Measurements from ENCODE around the gene STAG1. TPM values are rescaled to one million over a fixed set of nuclear protein-coding genes. Genes with fewer than 3 reads are reported as not detected.

The STAG1 gene
- polyA plus RNA-seq, 1 of the 3 experiments (the other 2 are of a cell fraction) = 5.5 TPM

GRCh38 chr3:136456196-136456595, 296.0 kb downstream of the STAG1 start (continued):
- no peak for TF ChIP-seq EP300 (IDR thresholded peaks at IDR 0.05; ENCODE audit: borderline replicate concordance in 1 of 2, low read depth in 1 of 2, low read length in 1 of 2)

GRCh38 chr3:136444581-136444980, 307.6 kb downstream of the STAG1 start:
- TF ChIP-seq EP300 (IDR thresholded peaks at IDR 0.05; ENCODE audit: borderline replicate concordance in 1 of 2, low read depth in 1 of 2, low read length in 1 of 2) (no peak), MAX (IDR thresholded peaks at IDR 0.05; ENCODE audit: low read depth) (no peak)
- Histone ChIP-seq H3K27ac (ENCODE audit: low read depth in 2 of 2, low read length in 1 of 2) (no peak overlapping the region), H3F3A (replicated peaks; ENCODE audit: insufficient read depth) (peaks cover 6% of the 10 kb centered on the region), H3K9me3 (no peaks in the 10 kb centered on the region), H3K4me2 (no peak overlapping the region), H4K20me1 (ENCODE audit: insufficient read depth) (no peaks in the 10 kb centered on the region), H3K4me1 (ENCODE audit: control insufficient read depth in 1 of 2, insufficient read depth in 2 of 2, low read depth in 1 of 2, low read length in 1 of 2) (no peaks in the 10 kb centered on the region), H3K36me3 (replicated peaks in 1 of 2; ENCODE audit: control insufficient read depth in 1 of 2, insufficient read depth in 2 of 2, low read length in 1 of 2) (peaks cover 0 to 21% of the 10 kb centered on the region in 2 experiments), H3K9ac (no peak overlapping the region), H2AFZ (ENCODE audit: low read depth) (no peak overlapping the region), H3K79me2 (ENCODE audit: insufficient read depth) (no peaks in the 10 kb centered on the region), H3K27me3 (ENCODE audit: insufficient read depth) (no peaks in the 10 kb centered on the region), H3K9me2 (no peaks in the 10 kb centered on the region), H3K4me3 (ENCODE audit: low read depth in 2 of 2, low read length in 1 of 2) (no peak overlapping the region)
- CTCF ChIA-PET = no interaction called here
- POLR2A ChIA-PET = no interaction called here
- no peak for DNase-seq
- 96% methylated on average over 3 of the region's 3 CpGs for WGBS (ENCODE audit: low lambda C conversion rate)

GRCh38 chr3:136437043-136437442, 315.1 kb downstream of the STAG1 start:
- H3K27me3 ChIP-seq (ENCODE audit: insufficient read depth) = no peaks in the 10 kb centered on the region
- 88% methylated on average over 2 of the region's 2 CpGs for WGBS (ENCODE audit: low lambda C conversion rate)
- H4K20me1 ChIP-seq (ENCODE audit: insufficient read depth) = no peaks in the 10 kb centered on the region
- TF ChIP-seq EP300 (IDR thresholded peaks at IDR 0.05; ENCODE audit: borderline replicate concordance in 1 of 2, low read depth in 1 of 2, low read length in 1 of 2) (no peak), TEAD4 (IDR thresholded peaks at IDR 0.05; ENCODE audit: borderline replicate concordance, insufficient read depth) (no peak), FOXJ3 (CRISPR knock-in tag; IDR thresholded peaks at IDR 0.05) (no peak), USF2 (IDR thresholded peaks at IDR 0.05; ENCODE audit: borderline replicate concordance, low read depth, low read length) (no peak), CHD2 (IDR thresholded peaks at IDR 0.05; ENCODE audit: low read length, partially characterized antibody) (no peak), MEF2A (IDR thresholded peaks at IDR 0.05; ENCODE audit: borderline replicate concordance, low read depth) (no peak), MXI1 (IDR thresholded peaks at IDR 0.05; ENCODE audit: low read depth, low read length) (no peak), SIN3A (IDR thresholded peaks at IDR 0.05; ENCODE audit: borderline replicate concordance, low read depth, low read length) (no peak), TCF12 (IDR thresholded peaks at IDR 0.05) (no peak), CTCF (IDR thresholded peaks at IDR 0.05) (no peak), RXRA (IDR thresholded peaks at IDR 0.05; ENCODE audit: borderline replicate concordance, low read depth) (no peak), SMC3 (IDR thresholded peaks at IDR 0.05; ENCODE audit: low read depth, low read length) (no peak), RFX5 (IDR thresholded peaks at IDR 0.05; ENCODE audit: low read length) (no peak), REST (IDR thresholded peaks at IDR 0.05; ENCODE audit: low read depth, low read length) (no peak), POLR2AphosphoS5 (IDR thresholded peaks at IDR 0.05; ENCODE audit: low read depth, low read length) (no peak), FOXM1 (IDR thresholded peaks at IDR 0.05; ENCODE audit: low read depth) (no peak)
- no peaks in the 10 kb centered on the region for H3K79me2 ChIP-seq (ENCODE audit: insufficient read depth)
- H2AFZ ChIP-seq (ENCODE audit: low read depth) = no peak overlapping the region
- ChIA-PET POLR2A (no interaction called here), CTCF (interaction anchor here (1.4 to 1.8 kb wide), 2 partner anchors 316 to 577 kb away, joined by 5 to 6 read pairs; partner anchors contain the start of gene STAG1)
- DNase-seq = no peak
- H3K9ac ChIP-seq = no peak overlapping the region
- H3K36me3 ChIP-seq (replicated peaks in 1 of 2; ENCODE audit: control insufficient read depth in 1 of 2, insufficient read depth in 2 of 2, low read length in 1 of 2) = peaks cover 0 to 4% of the 10 kb centered on the region in 2 experiments
- no peak overlapping the region for H3K27ac ChIP-seq (ENCODE audit: low read depth in 2 of 2, low read length in 1 of 2)
- H3K9me3 ChIP-seq = no peaks in the 10 kb centered on the region
- no peaks in the 10 kb centered on the region for H3K9me2 ChIP-seq
- no peaks in the 10 kb centered on the region; a peak in 1 of 4 replicates for H3K4me1 ChIP-seq (ENCODE audit: control insufficient read depth in 1 of 2, insufficient read depth in 2 of 2, low read depth in 1 of 2, low read length in 1 of 2)
- peaks cover 4% of the 10 kb centered on the region for H3F3A ChIP-seq (replicated peaks; ENCODE audit: insufficient read depth)
- H3K4me3 ChIP-seq (ENCODE audit: low read depth in 2 of 2, low read length in 1 of 2) = no peak overlapping the region
- no peak overlapping the region for H3K4me2 ChIP-seq
